NCI-H345 treated with DMSO at 0.1 percent for 48 hours (cell line): ENCODE results near the gene NEO1.
"Not testable (repeated sequence)": the region's sequence is repeated elsewhere in the genome, so short reads cannot be mapped to it uniquely, and the experiment has no call there.

Source experiments
- DNase-seq: peaks from one replicate; lab custom pipeline; 2025; ENCODE audit not compliant: unreplicated experiment; lab: John Stamatoyannopoulos, UW

NEO1 gene

GRCh38 chr15:73298522-73299245, 246.4 kb downstream of the NEO1 start:
- no peak for DNase-seq

- DNase-seq: not testable (repeated sequence)
Measured at GRCh38 chr15:73300286-73300685, 248.0 kb downstream of the NEO1 start.

GRCh38 chr15:73303636-73304035, 251.4 kb downstream of the NEO1 start:
- DNase-seq: no peak

- peak; percentile 35 for DNase-seq
Measured at GRCh38 chr15:73305331-73306211, 253.3 kb downstream of the NEO1 start.

GRCh38 chr15:73308305-73308704, 256.0 kb downstream of the NEO1 start:
- no peak for DNase-seq

- no peak for DNase-seq
Measured at GRCh38 chr15:73313861-73314260, 261.6 kb downstream of the NEO1 start.

GRCh38 chr15:73317651-73318462, 265.6 kb downstream of the NEO1 start:
- DNase-seq: no peak

- DNase-seq: peak; percentile 54
Measured at GRCh38 chr15:73318463-73319351, 266.4 kb downstream of the NEO1 start.

GRCh38 chr15:73319460-73320245, 267.4 kb downstream of the NEO1 start:
- no peak for DNase-seq

GRCh38 chr15:73320619-73321180, 268.4 kb downstream of the NEO1 start:
- no peak for DNase-seq

GRCh38 chr15:73321496-73322450, 269.5 kb downstream of the NEO1 start:
- DNase-seq: no peak

- no peak for DNase-seq
Measured at GRCh38 chr15:73322665-73323373, 270.6 kb downstream of the NEO1 start.

- no peak for DNase-seq
Measured at GRCh38 chr15:73323374-73323955, 271.2 kb downstream of the NEO1 start.

GRCh38 chr15:73323956-73324355, 271.7 kb downstream of the NEO1 start:
- no peak for DNase-seq

GRCh38 chr15:73324496-73325170, 272.4 kb downstream of the NEO1 start:
- no peak for DNase-seq

GRCh38 chr15:73325191-73325861, 273.1 kb downstream of the NEO1 start:
- DNase-seq: no peak
